Fibroblast of pulmonary artery (primary cell): ENCODE measurements around the gene RGS7BP.

Source experiments
- DNase-seq: peaks from one replicate; pipeline ENCODE4 v3.0.0-alpha.2; 2010; ENCODE audit warnings: low read depth
- H3K4me3 ChIP-seq: replicated peaks from 2 replicates; pipeline ENCODE4 v1.5.1; 2011; ENCODE audit warnings: low read depth, mild to moderate bottlenecking, control low read depth, low read length, moderate library complexity
- TF ChIP-seq, protein P1 (sequence below): IDR thresholded peaks from 2 replicates; pipeline ENCODE4 v1.5.1; 2011; ENCODE audit warnings: mild to moderate bottlenecking, control low read depth, low read length, inconsistent platforms; ENCODE audit errors: missing control alignments

The RGS7BP gene

DNA sequence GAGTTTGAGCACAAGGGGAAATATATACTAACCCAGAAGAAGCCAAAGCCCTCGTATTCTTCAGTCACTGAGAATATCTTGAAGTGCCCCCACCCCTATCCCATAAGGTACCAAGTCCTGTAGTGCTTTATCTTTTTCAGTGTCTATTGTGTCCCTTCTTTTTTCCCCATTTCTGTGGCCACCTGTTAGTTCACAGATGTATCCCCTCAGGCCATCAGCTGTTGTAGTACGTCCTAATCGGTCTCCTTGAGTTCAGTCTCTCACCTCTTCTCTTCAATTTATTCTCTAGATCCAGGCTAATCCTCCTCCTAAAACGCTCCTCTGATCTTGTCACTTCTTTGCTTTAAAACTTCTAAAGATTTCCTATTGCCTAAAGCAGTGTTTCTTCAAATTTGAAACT lies 10.4 kb downstream of the RGS7BP start:
- TF ChIP-seq, protein P1, sequence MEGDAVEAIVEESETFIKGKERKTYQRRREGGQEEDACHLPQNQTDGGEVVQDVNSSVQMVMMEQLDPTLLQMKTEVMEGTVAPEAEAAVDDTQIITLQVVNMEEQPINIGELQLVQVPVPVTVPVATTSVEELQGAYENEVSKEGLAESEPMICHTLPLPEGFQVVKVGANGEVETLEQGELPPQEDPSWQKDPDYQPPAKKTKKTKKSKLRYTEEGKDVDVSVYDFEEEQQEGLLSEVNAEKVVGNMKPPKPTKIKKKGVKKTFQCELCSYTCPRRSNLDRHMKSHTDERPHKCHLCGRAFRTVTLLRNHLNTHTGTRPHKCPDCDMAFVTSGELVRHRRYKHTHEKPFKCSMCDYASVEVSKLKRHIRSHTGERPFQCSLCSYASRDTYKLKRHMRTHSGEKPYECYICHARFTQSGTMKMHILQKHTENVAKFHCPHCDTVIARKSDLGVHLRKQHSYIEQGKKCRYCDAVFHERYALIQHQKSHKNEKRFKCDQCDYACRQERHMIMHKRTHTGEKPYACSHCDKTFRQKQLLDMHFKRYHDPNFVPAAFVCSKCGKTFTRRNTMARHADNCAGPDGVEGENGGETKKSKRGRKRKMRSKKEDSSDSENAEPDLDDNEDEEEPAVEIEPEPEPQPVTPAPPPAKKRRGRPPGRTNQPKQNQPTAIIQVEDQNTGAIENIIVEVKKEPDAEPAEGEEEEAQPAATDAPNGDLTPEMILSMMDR: no peak
- H3K4me3 ChIP-seq: no peak overlapping the region
- DNase-seq: no peak

DNA sequence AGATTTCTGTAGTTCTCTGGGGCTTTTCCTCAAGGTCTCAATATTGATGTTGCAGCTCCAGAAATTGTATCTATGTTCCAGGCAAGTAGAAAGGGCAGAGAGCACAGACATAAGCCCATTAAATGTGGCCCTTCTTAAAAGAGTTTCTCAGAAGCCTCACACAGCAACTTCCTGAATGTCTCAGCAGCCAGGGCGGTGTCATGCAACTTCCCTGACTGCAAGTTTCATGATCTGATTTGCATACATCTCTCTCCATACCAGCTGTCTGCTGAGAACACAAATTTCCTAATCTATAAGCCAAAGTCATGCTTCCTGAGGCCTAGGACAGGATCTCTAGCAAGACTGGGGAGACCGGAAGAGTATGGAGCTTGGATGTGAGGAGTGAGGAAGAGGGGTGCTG lies 13.0 kb downstream of the RGS7BP start:
- no peak overlapping the region for H3K4me3 ChIP-seq
- DNase-seq: no peak
- TF ChIP-seq, protein P1: no peak

DNA sequence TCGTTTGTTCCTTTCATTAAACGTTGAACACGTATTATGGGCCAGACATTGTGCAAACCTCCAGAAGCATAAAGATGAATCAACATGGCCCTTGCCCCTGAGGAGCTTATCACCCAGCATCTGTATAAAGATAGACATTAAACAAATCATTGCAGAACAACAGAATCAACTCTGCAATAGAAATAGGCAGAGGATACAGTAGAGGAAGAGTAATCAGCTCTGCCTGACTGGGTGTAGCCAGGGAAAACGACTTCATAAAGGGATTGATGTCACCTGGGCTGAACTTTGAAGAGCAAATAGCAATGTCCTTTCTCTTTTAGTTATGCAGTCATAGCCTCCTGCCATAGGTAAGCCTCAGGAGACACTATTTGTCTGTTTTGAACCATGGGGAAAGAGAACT lies 13.4 kb downstream of the RGS7BP start:
- TF ChIP-seq, protein P1: no peak
- DNase-seq: no peak
- H3K4me3 ChIP-seq: no peak overlapping the region

DNA sequence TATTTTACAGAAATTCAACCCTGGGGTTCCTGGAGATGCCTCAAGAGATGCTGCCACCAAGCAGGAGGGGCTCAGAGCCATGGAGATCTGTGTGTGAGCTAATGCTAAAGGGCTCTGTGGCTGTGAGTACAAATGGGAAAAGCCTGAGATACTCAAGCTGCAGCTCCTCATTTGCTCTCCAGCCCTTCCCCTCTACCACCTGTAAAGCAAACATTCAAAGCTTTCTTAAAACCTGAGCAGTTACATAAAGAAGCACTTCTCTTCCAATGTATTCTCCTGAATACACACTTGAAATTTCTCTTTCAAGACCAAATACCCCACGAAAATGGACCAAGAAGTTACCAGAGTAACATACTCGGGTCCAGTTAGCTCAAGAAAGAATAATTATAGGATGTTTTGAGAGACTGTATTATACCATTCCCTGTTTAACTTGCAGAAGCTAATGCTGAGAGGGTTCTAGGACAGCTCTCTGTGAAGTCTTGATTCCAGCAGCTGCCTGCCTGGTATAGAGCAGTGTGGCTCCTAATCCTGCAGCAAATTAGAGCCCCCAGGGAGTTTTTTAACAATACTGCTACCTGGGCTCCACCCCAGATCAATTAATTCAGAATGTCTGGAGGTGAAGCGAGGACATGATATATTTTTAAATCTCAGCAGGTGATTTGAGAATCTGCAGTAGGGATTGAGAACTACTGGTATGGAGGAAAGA lies 21.1 kb downstream of the RGS7BP start:
- TF ChIP-seq, protein P1: no peak
- DNase-seq: no peak
- no peak overlapping the region for H3K4me3 ChIP-seq

DNA sequence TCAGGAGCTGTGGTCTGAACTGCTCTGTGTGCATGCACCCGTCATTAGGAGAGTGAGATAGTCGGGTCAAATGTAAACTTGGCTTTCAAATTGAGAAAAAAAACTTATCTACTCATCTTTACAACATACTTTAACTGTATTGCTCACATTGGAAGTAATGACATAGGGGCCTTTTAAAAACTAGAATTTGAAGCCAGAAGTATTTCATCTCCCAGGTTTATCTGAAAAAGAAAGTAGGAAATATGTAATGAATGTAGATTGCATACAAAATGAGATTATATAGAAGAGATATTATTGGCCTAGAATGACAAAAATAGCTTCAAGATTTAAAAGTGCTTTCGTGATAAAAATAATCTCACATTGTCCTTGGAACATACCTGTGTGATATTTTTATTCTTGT lies 24.3 kb downstream of the RGS7BP start:
- no peak for DNase-seq
- TF ChIP-seq, protein P1: no peak
- H3K4me3 ChIP-seq: no peak overlapping the region

DNA sequence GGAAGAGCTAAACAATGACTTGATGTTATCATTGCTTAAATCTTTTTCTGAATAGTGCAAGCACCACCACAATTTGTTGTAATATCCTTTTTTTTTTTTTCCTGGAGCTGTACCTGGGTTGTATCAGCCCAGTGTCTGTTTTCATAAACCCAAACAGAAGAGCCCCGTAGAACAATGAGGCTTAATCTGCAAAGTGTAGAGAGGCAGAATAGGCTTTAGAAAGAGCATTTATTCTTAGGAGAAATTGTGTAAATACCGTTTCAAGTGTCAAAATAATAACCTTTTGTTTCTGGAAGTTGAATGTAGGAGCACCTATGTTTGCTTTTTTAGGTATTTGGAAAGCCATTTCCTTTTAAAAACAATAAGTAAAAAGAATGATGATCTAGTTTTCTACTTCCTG lies 26.4 kb downstream of the RGS7BP start:
- H3K4me3 ChIP-seq: no peak overlapping the region
- DNase-seq: no peak
- TF ChIP-seq, protein P1: no peak

DNA sequence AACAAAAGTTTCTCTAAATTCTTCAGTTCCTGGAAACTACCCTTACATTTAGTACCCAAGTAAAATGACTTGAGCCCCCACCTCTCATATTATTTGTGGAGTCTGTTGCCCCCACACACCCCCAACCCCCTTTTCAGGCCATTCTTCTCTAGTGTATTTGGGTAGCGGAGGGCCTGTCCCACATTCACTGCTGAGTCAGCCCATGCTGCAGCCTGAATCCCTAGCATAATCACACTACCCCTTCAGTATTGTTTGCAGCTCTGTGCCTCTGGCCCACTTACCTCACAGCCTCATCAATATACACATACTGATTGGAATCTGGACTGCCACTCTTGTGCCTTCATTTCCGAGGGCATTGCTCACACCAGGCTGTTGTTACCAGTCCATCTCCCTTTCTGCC lies 26.8 kb downstream of the RGS7BP start:
- TF ChIP-seq, protein P1: no peak
- no peak overlapping the region for H3K4me3 ChIP-seq
- no peak for DNase-seq
